ENCODE measurements around the gene PARD3B. TPM values are rescaled to one million over a fixed set of nuclear protein-coding genes. Genes with fewer than 3 reads are reported as not detected.

Gene PARD3B
- total and polyA plus RNA-seq, 2 of the 8 experiments (the other 6 are each of a cell fraction or from before 2014, with no cell fraction given), result 1.2 to 5.7 TPM

DNA sequence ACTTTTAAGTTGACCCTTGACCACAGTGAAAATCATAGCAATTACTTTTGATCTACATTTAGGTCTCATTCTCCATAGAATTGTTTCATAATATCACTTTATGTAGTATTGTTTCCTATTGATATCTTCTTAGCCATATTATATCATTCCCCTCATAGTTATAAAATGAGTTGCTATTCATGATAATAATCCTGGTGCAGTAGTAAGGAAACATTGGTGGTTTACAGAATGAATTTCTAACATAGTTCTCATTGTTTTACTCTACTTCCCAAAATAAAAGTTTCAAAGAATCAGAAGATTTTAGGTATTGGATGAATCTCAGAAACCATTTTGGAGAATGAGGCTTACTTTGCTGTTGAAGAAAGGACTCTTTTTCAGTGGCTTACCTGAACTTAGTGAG is 246.0 kb downstream of the PARD3B start:
- no peak for FAIRE-seq
- Histone ChIP-seq H3K18ac (ENCODE audit: extremely low read depth, low read length) (no peak overlapping the region), H3K79me2 (ENCODE audit: control insufficient read depth in 1 of 2, insufficient read depth in 2 of 2, low read length in 2 of 2) (no peaks in the 10 kb centered on the region), H3K9ac (replicated peaks in 1 of 4; ENCODE audit: extremely low read depth in 1 of 4, low read depth in 3 of 4, low read length in 3 of 4) (no peak overlapping the region), H4K8ac (ENCODE audit: extremely low read depth, insufficient read depth, low read length) (no peak overlapping the region), H3K4me3 (ENCODE audit: extremely low read depth in 1 of 4, insufficient read depth in 2 of 4, low read depth in 3 of 4, low read length in 4 of 4) (no peak overlapping the region), H2AK5ac (ENCODE audit: low read depth, low read length) (no peak overlapping the region), H2BK20ac (ENCODE audit: low read length) (no peak overlapping the region), H3K23ac (ENCODE audit: insufficient read length) (no peak overlapping the region), H3K4ac (replicated peaks; ENCODE audit: insufficient read length, low read depth, low read length) (no peak overlapping the region), H4K5ac (ENCODE audit: insufficient read length, low read depth, low read length) (no peak overlapping the region), H4K20me1 (replicated peaks in 1 of 2; ENCODE audit: control insufficient read depth in 1 of 2, insufficient read depth in 2 of 2, low read length in 2 of 2) (peaks cover 0 to 2% of the 10 kb centered on the region in 2 experiments), H2BK5ac (ENCODE audit: low read depth, low read length) (no peak overlapping the region), H2AFZ (ENCODE audit: low read length) (no peak overlapping the region), H3K79me1 (ENCODE audit: low read depth, low read length) (no peaks in the 10 kb centered on the region), H3K27me3 (replicated peaks in 1 of 4; ENCODE audit: control insufficient read depth in 3 of 4, extremely low read depth in 1 of 4, insufficient read depth in 3 of 4, low read length in 3 of 4) (no peaks in the 10 kb centered on the region), H3K4me1 (replicated peaks in 1 of 4; ENCODE audit: control insufficient read depth in 3 of 4, insufficient read depth in 4 of 4, low read length in 3 of 4) (no peaks in the 10 kb centered on the region), H3K9me3 (ENCODE audit: insufficient read depth in 2 of 2, low read depth in 1 of 2, low read length in 1 of 2) (no peaks in the 10 kb centered on the region), H4K91ac (replicated peaks; ENCODE audit: insufficient read length, low read length) (no peak overlapping the region), H3K4me2 (ENCODE audit: insufficient read depth in 1 of 2, low read depth in 2 of 2, low read length in 2 of 2) (no peak overlapping the region), H3K27ac (ENCODE audit: low read depth, low read length) (no peak overlapping the region), H2BK12ac (ENCODE audit: low read depth, low read length) (no peak overlapping the region), H3K36me3 (ENCODE audit: control insufficient read depth in 2 of 4, insufficient read depth in 4 of 4, low read length in 3 of 4) (no peaks in the 10 kb centered on the region), H2BK15ac (ENCODE audit: low read length) (no peak overlapping the region), H2BK120ac (replicated peaks; ENCODE audit: low read depth, low read length) (no peak overlapping the region), H3K14ac (ENCODE audit: insufficient read length) (no peak overlapping the region), H3K23me2 (ENCODE audit: low read depth, low read length) (no peaks in the 10 kb centered on the region), H3K56ac (replicated peaks; ENCODE audit: insufficient read length, low read depth, low read length) (no peak overlapping the region)
- TF ChIP-seq SP1 (IDR thresholded peaks at IDR 0.05; ENCODE audit: low read depth, low read length), result no peak
- no peak for TF ChIP-seq POU5F1 (IDR thresholded peaks at IDR 0.05; ENCODE audit: low read depth, low read length)
- TF ChIP-seq TCF12 (IDR thresholded peaks at IDR 0.05; ENCODE audit: low read depth, low read length), result no peak
- TF ChIP-seq, protein P1, sequence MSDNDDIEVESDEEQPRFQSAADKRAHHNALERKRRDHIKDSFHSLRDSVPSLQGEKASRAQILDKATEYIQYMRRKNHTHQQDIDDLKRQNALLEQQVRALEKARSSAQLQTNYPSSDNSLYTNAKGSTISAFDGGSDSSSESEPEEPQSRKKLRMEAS (IDR thresholded peaks at IDR 0.05), result no peak
- TF ChIP-seq ASH2L (IDR thresholded peaks at IDR 0.05; ENCODE audit: low read length), result no peak
- no peak for TF ChIP-seq RXRA (IDR thresholded peaks at IDR 0.05; ENCODE audit: insufficient read depth, low read depth, low read length)
- TF ChIP-seq EZH2 (IDR thresholded peaks at IDR 0.05; ENCODE audit: low read depth, low read length, severe bottlenecking), result no peak
- CTCF ChIA-PET (ENCODE audit: partially characterized antibody), result no interaction called here
- POLR2A ChIA-PET (ENCODE audit: partially characterized antibody), result no interaction called here
- DNase-seq (ENCODE audit: low read depth in 1 of 2, low spot score in 2 of 2), result no peak

Measured in H1 (cell line).